Epithelial cell of proximal tubule (primary cell): ENCODE results near the gene GRM5. TPM values are rescaled to one million over a fixed set of nuclear protein-coding genes. Genes with fewer than 3 reads are reported as not detected.
"Not testable (repeated sequence)": the region's sequence is repeated elsewhere in the genome, so short reads cannot be mapped to it uniquely, and the experiment has no call there.

Experiments used
- DNase-seq: peaks from one replicate; pipeline ENCODE4 v3.0.0-alpha.2; 2011; ENCODE audit warnings: low read depth
- H3K4me3 ChIP-seq: 2 replicates; pipeline ENCODE4 v1.5.1; 2011; ENCODE audit warnings: low read depth, mild to moderate bottlenecking, low read length
- CTCF ChIP-seq: conservative IDR thresholded peaks from 2 replicates; pipeline ENCODE4 v1.5.1; 2012; ENCODE audit warnings: low read depth, mild to moderate bottlenecking, low read length
- total RNA-seq: library from RNA; depleted of rRNA; stranded (reverse); fragments of >200 nt; gene quantifications from 2 replicates; pipeline ENCODE4 v1.2.3, GENCODE V29; 2015

Gene GRM5
- total RNA-seq, 1 donor from 2014 or later = 0.12 TPM

GRCh38 chr11:89052220-89052619 is 13.6 kb downstream of the GRM5 start:
- no peak overlapping the region for H3K4me3 ChIP-seq
- TF ChIP-seq CTCF = no peak
- no peak for DNase-seq

- H3K4me3 ChIP-seq, DNase-seq: not testable (repeated sequence)
Observed at GRCh38 chr11:89047159-89047558, 18.6 kb downstream of the GRM5 start.

- not testable (repeated sequence) for DNase-seq, H3K4me3 ChIP-seq
Observed at GRCh38 chr11:89043861-89044588, 21.8 kb downstream of the GRM5 start.

GRCh38 chr11:89029671-89030070 is 36.1 kb downstream of the GRM5 start:
- H3K4me3 ChIP-seq, DNase-seq: not testable (repeated sequence)

- H3K4me3 ChIP-seq = no peak overlapping the region
- no peak for TF ChIP-seq CTCF
- DNase-seq = no peak
Observed at GRCh38 chr11:89021339-89021738, 44.4 kb downstream of the GRM5 start.

- DNase-seq, H3K4me3 ChIP-seq: not testable (repeated sequence)
Observed at GRCh38 chr11:89019827-89020547, 45.8 kb downstream of the GRM5 start.

GRCh38 chr11:89016214-89016613 is 49.6 kb downstream of the GRM5 start:
- no peak overlapping the region for H3K4me3 ChIP-seq
- no peak for TF ChIP-seq CTCF
- no peak for DNase-seq

- TF ChIP-seq CTCF = no peak
- DNase-seq = no peak
- no peak overlapping the region for H3K4me3 ChIP-seq
Observed at GRCh38 chr11:89015614-89016013, 50.2 kb downstream of the GRM5 start.

GRCh38 chr11:89000852-89001251 is 64.9 kb downstream of the GRM5 start:
- not testable (repeated sequence) for DNase-seq, H3K4me3 ChIP-seq
